ENCODE measurements around the gene PPP1R12B. TPM values are rescaled to one million over a fixed set of nuclear protein-coding genes. Genes with fewer than 3 reads are reported as not detected.
A peak's percentile ranks its signal among the peaks of the same experiment; 100 is the strongest.

Gene PPP1R12B
- total RNA-seq, 4 donors from 2014 or later, result 197 to 386 (median 303) TPM

DNA sequence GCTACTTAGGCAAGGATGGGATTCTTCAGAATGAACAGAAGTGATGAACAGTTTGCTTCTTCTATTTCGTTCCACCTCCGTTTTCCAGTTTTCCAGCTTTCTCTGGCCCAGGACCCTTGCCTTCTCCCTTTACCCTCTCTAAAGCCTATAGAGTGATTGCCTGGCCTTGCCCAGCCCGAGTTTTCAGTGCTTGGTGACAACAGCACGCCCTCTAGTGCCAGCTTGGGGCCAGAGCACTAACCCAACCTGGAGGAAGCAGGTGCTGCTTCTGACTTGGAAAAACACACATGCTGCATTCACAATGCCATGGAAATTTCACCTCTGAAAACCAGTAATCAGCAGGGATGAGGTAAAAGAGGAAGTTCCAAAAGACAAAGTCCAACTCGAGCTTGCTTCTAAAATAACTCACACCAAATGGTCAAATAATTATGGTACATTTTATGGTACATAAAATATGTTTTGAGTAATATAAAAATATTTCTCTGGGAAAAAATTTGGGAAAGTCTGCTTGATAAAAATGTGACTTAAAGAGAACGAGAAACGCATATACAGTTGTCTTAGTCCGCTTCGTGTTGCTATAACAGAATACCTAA lies 32.8 kb upstream of the PPP1R12B start:
- H3K4me3 ChIP-seq, result no peak overlapping the region
- H3K9me3 ChIP-seq, result no peaks in the 10 kb centered on the region
- H3K4me1 ChIP-seq, result no peaks in the 10 kb centered on the region
- no peaks in the 10 kb centered on the region for H3K36me3 ChIP-seq
- intact Hi-C loops (cut with DNase I; ENCODE audit: low total_unique reads), result no loop called here
- H3K27ac ChIP-seq, result no peak overlapping the region
- no peak for TF ChIP-seq POLR2A (IDR thresholded peaks at IDR 0.05)
- TF ChIP-seq, protein P1, sequence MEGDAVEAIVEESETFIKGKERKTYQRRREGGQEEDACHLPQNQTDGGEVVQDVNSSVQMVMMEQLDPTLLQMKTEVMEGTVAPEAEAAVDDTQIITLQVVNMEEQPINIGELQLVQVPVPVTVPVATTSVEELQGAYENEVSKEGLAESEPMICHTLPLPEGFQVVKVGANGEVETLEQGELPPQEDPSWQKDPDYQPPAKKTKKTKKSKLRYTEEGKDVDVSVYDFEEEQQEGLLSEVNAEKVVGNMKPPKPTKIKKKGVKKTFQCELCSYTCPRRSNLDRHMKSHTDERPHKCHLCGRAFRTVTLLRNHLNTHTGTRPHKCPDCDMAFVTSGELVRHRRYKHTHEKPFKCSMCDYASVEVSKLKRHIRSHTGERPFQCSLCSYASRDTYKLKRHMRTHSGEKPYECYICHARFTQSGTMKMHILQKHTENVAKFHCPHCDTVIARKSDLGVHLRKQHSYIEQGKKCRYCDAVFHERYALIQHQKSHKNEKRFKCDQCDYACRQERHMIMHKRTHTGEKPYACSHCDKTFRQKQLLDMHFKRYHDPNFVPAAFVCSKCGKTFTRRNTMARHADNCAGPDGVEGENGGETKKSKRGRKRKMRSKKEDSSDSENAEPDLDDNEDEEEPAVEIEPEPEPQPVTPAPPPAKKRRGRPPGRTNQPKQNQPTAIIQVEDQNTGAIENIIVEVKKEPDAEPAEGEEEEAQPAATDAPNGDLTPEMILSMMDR (IDR thresholded peaks at IDR 0.05), result peak; percentile 73 to 92 (median 78)
- peak; percentile 43 to 58 for DNase-seq
- H3K27me3 ChIP-seq, result no peaks in the 10 kb centered on the region

DNA sequence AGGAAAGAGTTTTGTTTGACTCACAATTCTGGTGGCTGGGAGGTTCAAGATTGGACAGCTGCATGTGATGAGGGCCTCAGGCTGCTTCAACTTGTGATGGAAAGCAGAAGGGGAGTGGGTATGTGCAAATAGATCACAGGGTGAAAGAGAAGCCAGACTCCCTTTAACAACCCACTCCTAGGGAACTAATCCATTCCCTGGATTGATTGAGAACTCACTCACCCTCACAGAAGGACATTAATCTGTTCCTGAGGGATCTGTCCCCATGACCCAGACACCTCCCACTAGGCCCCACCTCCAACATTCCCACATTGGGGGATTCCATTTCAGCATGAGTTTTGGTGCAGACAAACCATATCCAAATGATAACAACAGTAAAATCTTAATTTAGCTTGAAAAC lies 32.3 kb upstream of the PPP1R12B start:
- Histone ChIP-seq H3K4me3 (no peak overlapping the region), H3K27ac (no peak overlapping the region), H3K27me3 (no peaks in the 10 kb centered on the region), H3K9me3 (no peaks in the 10 kb centered on the region), H3K36me3 (no peaks in the 10 kb centered on the region), H3K4me1 (no peaks in the 10 kb centered on the region)
- TF ChIP-seq POLR2A (IDR thresholded peaks at IDR 0.05), result no peak
- TF ChIP-seq, protein P1 (IDR thresholded peaks at IDR 0.05), result no peak
- intact Hi-C loops (cut with DNase I; ENCODE audit: low total_unique reads), result no loop called here
- no peak for DNase-seq

DNA sequence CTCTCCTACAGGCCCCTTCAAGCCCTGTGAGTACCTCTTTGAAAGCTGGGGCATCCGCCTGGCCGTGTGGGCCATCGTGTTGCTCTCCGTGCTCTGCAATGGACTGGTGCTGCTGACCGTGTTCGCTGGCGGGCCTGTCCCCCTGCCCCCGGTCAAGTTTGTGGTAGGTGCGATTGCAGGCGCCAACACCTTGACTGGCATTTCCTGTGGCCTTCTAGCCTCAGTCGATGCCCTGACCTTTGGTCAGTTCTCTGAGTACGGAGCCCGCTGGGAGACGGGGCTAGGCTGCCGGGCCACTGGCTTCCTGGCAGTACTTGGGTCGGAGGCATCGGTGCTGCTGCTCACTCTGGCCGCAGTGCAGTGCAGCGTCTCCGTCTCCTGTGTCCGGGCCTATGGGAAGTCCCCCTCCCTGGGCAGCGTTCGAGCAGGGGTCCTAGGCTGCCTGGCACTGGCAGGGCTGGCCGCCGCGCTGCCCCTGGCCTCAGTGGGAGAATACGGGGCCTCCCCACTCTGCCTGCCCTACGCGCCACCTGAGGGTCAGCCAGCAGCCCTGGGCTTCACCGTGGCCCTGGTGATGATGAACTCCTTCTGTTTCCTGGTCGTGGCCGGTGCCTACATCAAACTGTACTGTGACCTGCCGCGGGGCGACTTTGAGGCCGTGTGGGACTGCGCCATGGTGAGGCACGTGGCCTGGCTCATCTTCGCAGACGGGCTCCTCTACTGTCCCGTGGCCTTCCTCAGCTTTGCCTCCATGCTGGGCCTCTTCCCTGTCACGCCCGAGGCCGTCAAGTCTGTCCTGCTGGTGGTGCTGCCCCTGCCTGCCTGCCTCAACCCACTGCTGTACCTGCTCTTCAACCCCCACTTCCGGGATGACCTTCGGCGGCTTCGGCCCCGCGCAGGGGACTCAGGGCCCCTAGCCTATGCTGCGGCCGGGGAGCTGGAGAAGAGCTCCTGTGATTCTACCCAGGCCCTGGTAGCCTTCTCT lies 30.3 kb upstream of the PPP1R12B start:
- H3K4me3 ChIP-seq, result no peak overlapping the region
- H3K4me1 ChIP-seq, result no peaks in the 10 kb centered on the region
- DNase-seq, result no peak
- intact Hi-C loops (cut with DNase I; ENCODE audit: low total_unique reads), result no loop called here
- no peaks in the 10 kb centered on the region for H3K27me3 ChIP-seq
- no peak for TF ChIP-seq POLR2A (IDR thresholded peaks at IDR 0.05)
- TF ChIP-seq, protein P1 (IDR thresholded peaks at IDR 0.05), result no peak
- H3K27ac ChIP-seq, result no peak overlapping the region
- H3K9me3 ChIP-seq, result no peaks in the 10 kb centered on the region
- no peaks in the 10 kb centered on the region for H3K36me3 ChIP-seq

DNA sequence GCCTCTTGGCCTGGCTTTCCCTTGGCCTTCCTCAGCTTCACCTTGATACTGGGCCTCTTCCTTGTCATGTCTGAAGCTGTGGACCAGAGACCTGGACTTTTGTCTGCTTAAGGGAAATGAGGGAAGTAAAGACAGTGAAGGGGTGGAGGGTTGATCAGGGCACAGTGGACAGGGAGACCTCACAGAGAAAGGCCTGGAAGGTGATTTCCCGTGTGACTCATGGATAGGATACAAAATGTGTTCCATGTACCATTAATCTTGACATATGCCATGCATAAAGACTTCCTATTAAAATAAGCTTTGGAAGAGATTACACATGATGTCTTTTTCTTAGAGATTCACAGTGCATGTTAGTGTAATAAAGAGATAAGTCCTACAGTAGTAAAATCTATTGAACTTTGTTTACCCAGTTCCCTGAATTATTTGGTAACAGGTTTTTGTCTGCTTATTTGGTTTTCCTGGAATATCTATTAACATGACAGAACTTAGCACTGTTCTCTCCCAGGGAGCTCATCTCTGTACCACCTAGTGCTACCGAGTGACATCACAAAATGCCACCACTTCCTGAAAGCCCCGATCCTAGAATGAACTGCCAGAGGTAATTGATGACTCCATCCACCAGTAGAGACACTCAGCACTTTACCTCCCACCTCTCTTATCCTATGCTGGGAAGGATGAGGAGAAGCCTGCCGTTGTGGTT lies 29.0 kb upstream of the PPP1R12B start:
- Histone ChIP-seq H3K27ac (no peak overlapping the region), H3K4me1 (no peaks in the 10 kb centered on the region), H3K4me3 (no peak overlapping the region), H3K36me3 (no peaks in the 10 kb centered on the region), H3K27me3 (no peaks in the 10 kb centered on the region), H3K9me3 (no peaks in the 10 kb centered on the region)
- DNase-seq, result no peak
- intact Hi-C loops (cut with DNase I; ENCODE audit: low total_unique reads), result no loop called here
- TF ChIP-seq, protein P1 (IDR thresholded peaks at IDR 0.05), result no peak
- TF ChIP-seq POLR2A (IDR thresholded peaks at IDR 0.05), result no peak

DNA sequence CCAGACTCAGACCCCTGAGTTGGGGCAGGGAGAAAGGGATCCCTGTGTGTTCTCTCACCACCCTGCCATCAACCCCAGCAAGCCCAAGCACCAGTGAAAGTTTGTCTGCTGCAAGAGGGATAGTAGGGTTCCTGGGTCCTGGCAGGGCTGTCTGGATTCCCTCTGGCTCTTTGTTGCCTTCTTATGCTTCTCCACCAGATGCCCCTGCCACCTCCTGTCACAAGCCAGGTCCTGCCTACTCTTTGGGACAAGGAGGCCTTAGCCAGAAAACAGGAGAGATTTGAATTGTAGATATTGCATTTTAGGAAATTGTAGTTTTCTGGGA lies 28.5 kb upstream of the PPP1R12B start:
- Histone ChIP-seq H3K27ac (no peak overlapping the region), H3K36me3 (no peaks in the 10 kb centered on the region), H3K4me1 (no peaks in the 10 kb centered on the region), H3K4me3 (no peak overlapping the region), H3K27me3 (no peaks in the 10 kb centered on the region), H3K9me3 (no peaks in the 10 kb centered on the region)
- no peak for TF ChIP-seq POLR2A (IDR thresholded peaks at IDR 0.05)
- TF ChIP-seq, protein P1 (IDR thresholded peaks at IDR 0.05), result no peak
- no peak for DNase-seq
- intact Hi-C loops (cut with DNase I; ENCODE audit: low total_unique reads), result no loop called here

Data from uterus (tissue), 4 donors.